ENCODE data around the gene TMEM74B.
"Not testable (repeated sequence)": the region's sequence is repeated elsewhere in the genome, so short reads cannot be mapped to it uniquely, and the experiment has no call there.

TMEM74B gene

GRCh38 chr20:1184638-1185315 lies at the start of gene TMEM74B:
Gene TMEM74B, minus strand, starts transcription at chr20:1184981. Its CDS starts 1,180 bp downstream, at chr20:1183801.
- no peak for FAIRE-seq

GRCh38 chr20:1232286-1233111 lies 47.7 kb upstream of the TMEM74B start:
- no peak for FAIRE-seq

- no peak for FAIRE-seq
Observed at GRCh38 chr20:1229541-1229940, 44.8 kb upstream of the TMEM74B start.

GRCh38 chr20:1225783-1226654 lies 41.2 kb upstream of the TMEM74B start, which contains the start of gene RAD21L1:
Gene RAD21L1, plus strand, starts transcription at chr20:1226044. Its CDS starts 2,410 bp downstream, at chr20:1228454.
- FAIRE-seq, result no peak

- FAIRE-seq, result no peak
Observed at GRCh38 chr20:1225263-1225782, 40.5 kb upstream of the TMEM74B start.

- FAIRE-seq, result no peak
Observed at GRCh38 chr20:1224205-1224890, 39.6 kb upstream of the TMEM74B start.

- not testable (repeated sequence) for FAIRE-seq
Observed at GRCh38 chr20:1222750-1223149, 38.0 kb upstream of the TMEM74B start.

- FAIRE-seq, result not testable (repeated sequence)
Observed at GRCh38 chr20:1216527-1217427, 32.0 kb upstream of the TMEM74B start.

- no peak for FAIRE-seq
Observed at GRCh38 chr20:1215386-1216170, 30.8 kb upstream of the TMEM74B start.

GRCh38 chr20:1214838-1215261 lies 30.1 kb upstream of the TMEM74B start:
- no peak for FAIRE-seq

- FAIRE-seq, result no peak
Observed at GRCh38 chr20:1212607-1213396, 28.0 kb upstream of the TMEM74B start.

- FAIRE-seq, result no peak
Observed at GRCh38 chr20:1212023-1212422, 27.2 kb upstream of the TMEM74B start.

GRCh38 chr20:1210501-1210900 lies 25.7 kb upstream of the TMEM74B start:
- FAIRE-seq, result no peak

GRCh38 chr20:1209447-1210387 lies 24.9 kb upstream of the TMEM74B start:
- FAIRE-seq, result no peak

- no peak for FAIRE-seq
Observed at GRCh38 chr20:1207293-1207878, 22.6 kb upstream of the TMEM74B start.

- FAIRE-seq, result no peak
Observed at GRCh38 chr20:1206366-1207148, 21.8 kb upstream of the TMEM74B start.

- FAIRE-seq, result no peak
Observed at GRCh38 chr20:1205802-1206201, 21.0 kb upstream of the TMEM74B start.

All from endometrium (tissue), 2 donors.